T1000 (cell line): ENCODE results near the gene ACSF3.

Source experiments
- DNase-seq: peaks from one replicate; lab custom pipeline; 2025; ENCODE audit warnings: mixed read lengths; lab: John Stamatoyannopoulos, UW

ACSF3 gene

DNA sequence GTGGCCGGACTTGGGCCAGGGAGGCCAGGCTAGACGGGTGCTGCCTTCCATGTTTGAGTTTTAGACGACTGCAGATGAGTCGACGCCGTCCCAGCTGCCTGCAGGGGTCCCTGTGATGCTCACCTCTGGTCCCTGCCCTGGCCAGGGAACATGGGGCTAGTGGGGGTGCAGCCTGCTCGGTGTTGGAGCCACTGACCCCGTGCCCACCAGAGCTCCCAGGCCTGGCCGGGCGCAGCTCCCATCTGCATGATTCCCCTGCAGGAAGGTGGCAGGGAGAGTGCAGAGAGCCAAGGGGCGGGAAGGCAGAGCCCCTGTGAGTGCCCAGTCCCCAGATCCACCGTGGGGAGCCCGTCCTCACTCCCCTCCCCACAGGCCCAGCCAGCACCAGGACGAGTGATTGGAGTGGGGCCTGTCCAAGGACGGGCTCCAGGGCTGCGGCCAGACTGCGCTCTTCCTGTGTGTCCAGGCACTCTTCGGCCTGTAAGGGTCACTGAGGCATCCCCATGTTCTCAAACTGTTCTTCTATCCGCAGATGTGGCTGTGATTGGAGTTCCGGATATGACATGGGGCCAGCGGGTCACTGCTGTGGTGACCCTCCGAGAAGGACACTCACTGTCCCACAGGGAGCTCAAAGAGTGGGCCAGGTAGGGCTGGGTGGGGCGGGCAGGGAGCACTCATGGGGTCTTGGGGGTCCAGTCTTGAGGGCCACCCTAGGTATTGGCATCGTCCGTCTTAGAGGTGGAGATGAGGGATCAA lies 51.9 kb downstream of the ACSF3 start:
- no peak for DNase-seq

DNA sequence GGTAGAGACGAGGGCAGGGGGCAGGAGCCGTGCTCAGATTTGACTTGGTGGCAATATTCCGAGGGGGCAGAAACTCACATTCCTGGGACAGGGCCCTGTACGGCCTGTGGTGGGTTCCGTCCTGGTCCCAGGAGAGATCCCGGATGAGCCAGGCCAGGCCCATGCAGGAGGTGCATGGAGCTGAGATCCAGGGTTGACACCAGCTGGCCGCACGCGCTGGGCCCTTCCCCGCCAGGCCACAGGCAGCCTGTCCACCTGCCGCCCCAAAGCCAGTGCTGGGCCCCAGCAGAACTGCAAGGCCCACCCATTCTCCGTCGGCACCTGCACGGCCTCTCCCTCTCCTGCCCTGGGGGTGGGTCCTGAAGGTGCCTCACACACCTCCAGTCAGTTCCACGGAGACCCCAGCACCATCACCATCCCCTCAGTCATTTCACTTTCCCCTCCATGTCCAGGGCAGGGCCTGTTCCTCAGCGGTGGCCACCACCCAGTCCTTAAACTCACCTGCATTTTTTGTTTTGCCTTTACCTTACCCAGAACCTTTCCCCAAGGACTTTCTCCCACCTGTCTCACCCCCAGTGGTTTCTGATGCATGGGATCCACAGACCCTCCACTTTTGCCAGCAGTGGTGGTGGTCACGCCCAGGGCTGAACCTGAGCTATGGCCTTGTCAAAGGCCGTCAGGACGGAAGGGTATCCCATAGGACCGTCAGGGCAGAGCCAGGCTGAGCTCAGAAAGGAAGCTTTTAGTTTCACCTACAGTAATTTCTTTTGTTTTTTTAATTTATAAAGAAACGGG lies 52.8 kb downstream of the ACSF3 start:
- DNase-seq = no peak

DNA sequence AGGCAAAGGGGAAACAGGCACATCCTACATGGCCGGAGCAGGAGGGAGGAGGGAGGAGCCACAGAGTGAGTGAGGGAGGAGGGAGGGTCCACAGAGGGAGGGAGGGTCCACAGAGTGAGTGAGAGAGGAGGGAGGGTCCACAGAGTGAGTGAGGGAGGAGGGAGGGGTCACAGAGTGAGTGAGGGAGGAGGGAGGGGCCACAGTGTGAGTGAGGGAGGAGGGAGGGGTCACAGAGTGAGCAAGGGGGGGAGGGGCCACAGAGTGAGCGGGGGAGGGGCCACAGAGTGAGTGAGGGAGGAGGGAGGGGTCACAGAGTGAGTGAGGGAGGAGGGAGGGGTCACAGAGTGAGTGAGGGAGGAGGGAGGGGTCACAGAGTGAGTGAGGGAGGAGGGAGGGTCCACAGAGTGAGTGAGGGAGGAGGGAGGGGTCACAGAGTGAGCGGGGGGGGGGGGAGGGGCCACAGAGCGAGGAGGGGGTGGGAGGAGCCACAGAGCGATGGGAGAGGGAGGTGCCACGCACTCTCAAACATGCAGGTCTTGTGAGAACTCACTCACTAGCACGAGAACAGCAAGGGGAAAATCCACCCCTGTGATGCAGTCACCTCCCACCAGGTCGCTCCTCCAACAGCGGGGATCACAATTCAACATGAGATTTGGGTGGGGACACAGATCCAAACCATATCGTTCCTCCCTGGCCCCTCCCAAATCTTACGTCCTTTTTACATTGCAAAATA lies 53.6 kb downstream of the ACSF3 start:
- no peak for DNase-seq

- no peak for DNase-seq
Observed at GRCh38 chr16:89149386-89149785, 55.7 kb downstream of the ACSF3 start.

GRCh38 chr16:89150090-89150835 lies 56.6 kb downstream of the ACSF3 start:
- no peak for DNase-seq

- DNase-seq = no peak
Observed at GRCh38 chr16:89150981-89151380, 57.3 kb downstream of the ACSF3 start.

GRCh38 chr16:89152831-89153700 lies 59.4 kb downstream of the ACSF3 start:
- no peak for DNase-seq

- DNase-seq = no peak
Observed at GRCh38 chr16:89153848-89154271, 60.2 kb downstream of the ACSF3 start.

DNA sequence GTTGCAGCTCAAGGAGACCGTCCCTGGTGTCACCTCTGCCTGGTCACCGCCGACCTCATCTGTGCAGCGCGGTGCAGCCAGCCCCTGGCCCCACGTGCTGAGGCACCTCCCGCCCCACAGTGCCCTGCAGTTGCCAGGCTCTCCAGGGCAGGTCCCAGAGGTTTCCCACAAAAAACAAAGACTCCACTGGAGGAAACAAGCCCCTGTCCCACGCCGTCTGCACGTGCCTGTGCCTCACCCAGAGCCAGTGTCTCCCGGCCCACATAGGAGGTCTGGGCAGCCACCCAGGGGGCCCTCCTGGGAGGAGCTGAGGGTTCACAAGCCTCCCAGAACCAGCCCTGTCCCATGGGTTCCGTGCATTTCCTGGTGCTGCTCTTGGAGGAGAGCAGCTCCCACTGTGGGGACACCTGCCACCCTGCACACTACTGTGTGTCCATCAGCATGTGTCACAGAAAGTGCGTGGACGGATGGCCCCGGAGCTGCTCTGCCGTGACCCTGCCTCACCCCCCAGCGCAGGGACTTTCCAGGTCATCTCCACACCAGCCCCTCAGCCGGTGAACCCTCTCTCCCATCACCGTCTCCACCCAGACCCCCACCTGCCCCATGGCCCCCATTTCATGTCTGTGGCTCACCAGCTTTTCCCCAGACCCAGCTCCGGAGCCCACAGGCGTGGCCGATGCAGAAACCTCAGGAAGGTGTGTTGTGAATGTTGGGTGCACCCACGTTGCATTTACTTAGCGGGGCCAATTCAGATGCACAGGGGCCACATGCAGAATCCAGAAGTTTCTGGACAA lies 60.9 kb downstream of the ACSF3 start:
- no peak for DNase-seq

GRCh38 chr16:89155184-89155679 lies 61.6 kb downstream of the ACSF3 start:
- no peak for DNase-seq

DNA sequence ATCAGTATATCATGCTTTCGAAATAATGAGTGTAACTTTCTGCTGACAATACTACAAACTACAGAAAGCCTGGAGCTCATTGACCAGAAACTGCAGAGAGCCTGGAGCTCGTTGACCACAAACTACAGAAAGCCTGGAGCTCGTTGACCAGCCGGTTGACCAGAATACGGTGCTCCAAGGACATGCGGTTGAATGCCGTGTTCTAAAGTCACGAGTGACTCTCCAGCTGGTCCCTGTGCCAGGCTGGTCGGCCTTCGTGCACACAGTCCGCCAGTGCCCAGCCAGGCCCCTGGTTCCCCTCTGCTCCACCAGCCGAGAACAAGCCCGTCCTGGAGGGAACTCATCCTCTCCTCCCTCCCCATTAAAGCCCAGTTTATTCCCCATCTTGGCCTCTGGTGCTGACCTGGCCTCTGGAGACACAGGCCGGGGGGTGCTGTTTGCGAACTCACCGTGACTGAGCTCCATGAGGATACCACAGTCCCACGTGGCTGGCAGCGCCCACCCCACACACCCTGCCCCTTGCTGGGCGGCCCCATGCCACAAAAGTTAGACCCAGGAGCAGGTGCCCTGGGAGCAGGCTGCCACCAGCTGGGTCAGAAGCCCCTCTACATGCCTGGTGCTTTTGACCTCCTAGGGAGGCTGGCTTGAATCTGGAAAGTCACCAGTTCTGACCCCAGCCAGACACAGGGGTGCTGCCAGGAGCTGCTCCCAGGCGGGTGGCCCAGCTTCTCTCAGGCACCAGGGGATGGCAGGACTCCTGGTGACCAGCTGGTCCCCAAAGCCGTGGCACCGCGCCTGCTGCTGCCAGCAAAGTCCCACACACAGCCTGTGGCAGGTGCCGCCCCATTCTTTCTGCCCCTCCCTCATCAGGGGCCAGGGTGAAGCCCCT lies 62.4 kb downstream of the ACSF3 start:
- DNase-seq = no peak

DNA sequence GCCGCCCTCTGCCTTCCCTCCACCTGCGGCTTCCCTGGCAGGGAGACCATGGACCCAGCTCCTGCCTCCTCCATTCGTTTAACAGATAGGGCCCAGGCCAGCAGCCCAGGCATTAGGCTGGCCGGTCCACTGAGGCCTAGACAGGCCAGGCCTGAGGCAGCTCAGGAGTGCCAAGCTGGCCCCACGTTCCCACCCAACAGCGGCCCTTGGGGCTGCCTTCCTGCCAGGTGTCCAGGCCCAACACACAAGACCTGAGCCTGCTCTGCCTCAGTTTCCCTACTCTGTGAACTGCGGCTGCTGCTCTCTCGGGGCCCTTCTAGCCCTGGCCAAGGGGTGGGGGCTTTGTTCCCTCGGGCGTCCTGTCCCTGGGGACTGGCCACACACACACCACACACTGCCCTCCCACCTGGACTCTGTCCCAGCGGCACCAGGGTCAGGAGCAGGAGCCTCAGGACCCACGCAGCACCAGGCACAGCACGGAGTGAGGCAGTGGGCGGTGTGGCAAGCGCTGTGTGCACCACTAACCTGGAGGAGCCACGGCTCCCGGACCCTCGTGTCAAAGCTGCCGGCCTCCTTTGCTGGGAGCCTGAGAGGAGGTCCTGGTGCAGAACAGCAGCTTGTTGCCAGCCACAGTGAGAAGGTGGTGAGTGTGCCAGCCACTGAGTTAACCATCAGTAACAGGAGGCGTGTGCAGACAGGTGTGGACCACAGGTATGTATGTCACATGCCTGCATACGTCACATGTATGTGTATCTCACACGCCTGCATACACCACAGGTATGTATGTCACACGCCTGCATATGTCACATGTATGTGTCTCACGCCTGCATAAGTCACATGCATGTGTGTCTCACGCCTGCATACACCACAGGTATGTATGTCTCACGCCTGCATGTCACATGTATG lies 63.3 kb downstream of the ACSF3 start:
- DNase-seq = no peak

DNA sequence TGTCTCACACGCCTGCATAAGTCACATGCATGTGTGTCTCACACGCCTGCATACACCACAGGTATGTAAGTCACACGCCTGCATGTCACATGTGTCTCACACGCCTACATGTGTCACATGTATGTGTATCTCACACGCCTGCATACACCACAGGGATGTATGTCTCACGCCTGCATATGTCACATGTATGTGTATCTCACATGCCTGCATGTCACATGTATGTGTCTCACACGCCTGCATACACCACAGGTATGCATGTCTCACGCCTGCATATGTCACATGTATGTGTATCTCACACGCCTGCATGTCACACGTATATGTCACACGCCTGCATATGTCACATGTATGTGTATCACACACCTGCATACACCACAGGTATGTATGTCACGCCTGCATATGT lies 64.1 kb downstream of the ACSF3 start:
- DNase-seq = no peak

DNA sequence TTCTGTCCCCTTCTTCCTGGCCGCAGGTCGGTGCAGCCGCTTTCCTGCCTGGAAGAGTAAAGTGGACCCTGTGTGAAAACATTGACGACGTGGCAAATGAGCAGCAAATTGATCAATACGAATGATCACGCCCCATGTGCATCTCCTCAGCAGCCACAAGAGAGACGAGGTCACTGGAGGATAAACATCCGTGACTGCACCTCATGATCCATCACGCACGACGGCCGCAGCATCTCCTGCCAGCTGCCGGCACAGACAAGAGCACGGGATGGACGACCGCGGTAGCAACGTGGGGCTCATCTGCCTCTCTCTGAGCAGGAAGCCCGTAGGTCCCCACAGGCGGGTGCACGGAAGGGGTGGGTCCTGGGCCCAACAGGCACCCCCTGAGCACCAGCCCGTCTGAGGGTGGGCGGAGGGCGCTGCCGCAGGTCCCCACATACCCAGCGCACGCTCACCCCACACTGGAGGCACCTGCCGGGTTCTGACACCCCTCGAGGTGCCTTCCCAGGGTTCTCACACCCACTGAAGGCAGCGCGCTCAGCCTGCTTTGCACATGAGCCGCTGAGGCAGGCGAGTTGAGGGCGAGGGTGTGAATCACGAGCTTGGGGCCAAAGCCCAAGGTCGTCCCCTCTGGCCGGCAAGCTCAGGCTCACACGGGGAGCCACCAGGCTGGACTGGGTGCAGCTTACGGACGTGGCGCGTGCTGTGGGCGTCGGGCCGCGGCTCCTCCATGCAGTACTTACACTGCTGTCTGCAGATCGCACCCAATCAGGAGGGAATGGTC lies 65.6 kb downstream of the ACSF3 start:
- DNase-seq = no peak

GRCh38 chr16:89159850-89160354 lies 66.2 kb downstream of the ACSF3 start:
- DNase-seq = no peak

GRCh38 chr16:89160977-89161701 lies 67.5 kb downstream of the ACSF3 start:
- DNase-seq = no peak
